Progenitor cell of endocrine pancreas (in vitro differentiated cells): ENCODE results near the gene SCLT1. TPM values are rescaled to one million over a fixed set of nuclear protein-coding genes. Genes with fewer than 3 reads are reported as not detected.

ENCODE experiments used
- DNase-seq: peaks from one replicate; pipeline ENCODE4 v3.0.0; 2021; ENCODE audit warnings: low spot score; ENCODE audit not compliant: unreplicated experiment
- H3K27ac Mint-ChIP-seq: 2 replicates; pipeline ENCODE4 v1.8.0; 2021; ENCODE audit warnings: mild to moderate bottlenecking, moderate library complexity, mixed read lengths
- H3K27me3 Mint-ChIP-seq: 2 replicates; pipeline ENCODE4 v1.8.0; 2021; ENCODE audit warnings: mixed read lengths
- H3K36me3 Mint-ChIP-seq: 2 replicates; pipeline ENCODE4 v1.8.0; 2022; ENCODE audit warnings: mixed read lengths; ENCODE audit not compliant: insufficient read depth
- H3K4me1 Mint-ChIP-seq: 2 replicates; pipeline ENCODE4 v1.8.0; 2021; ENCODE audit warnings: low read depth, mixed read lengths
- H3K4me3 Mint-ChIP-seq: 2 replicates; pipeline ENCODE4 v1.8.0; 2021; ENCODE audit warnings: low read depth, mild to moderate bottlenecking, moderate library complexity, mixed read lengths
- H3K9me3 Mint-ChIP-seq: 2 replicates; pipeline ENCODE4 v1.8.0; 2021; ENCODE audit warnings: low read depth, mixed read lengths
- CTCF ChIP-seq: fragments of 200-600 bp; sonication (generic); IDR thresholded peaks from one replicate; pipeline ENCODE4 v1.5.0; 2021; ENCODE audit warnings: antibody characterized with exemption, mild to moderate bottlenecking; ENCODE audit not compliant: unreplicated experiment
- total RNA-seq: library from RNA; stranded (reverse); gene quantifications from 2 replicates; pipeline ENCODE4 v1.2.1, GENCODE V29; 2021

SCLT1 gene
- total RNA-seq, 1 donor from 2014 or later, result 16.1 TPM

DNA sequence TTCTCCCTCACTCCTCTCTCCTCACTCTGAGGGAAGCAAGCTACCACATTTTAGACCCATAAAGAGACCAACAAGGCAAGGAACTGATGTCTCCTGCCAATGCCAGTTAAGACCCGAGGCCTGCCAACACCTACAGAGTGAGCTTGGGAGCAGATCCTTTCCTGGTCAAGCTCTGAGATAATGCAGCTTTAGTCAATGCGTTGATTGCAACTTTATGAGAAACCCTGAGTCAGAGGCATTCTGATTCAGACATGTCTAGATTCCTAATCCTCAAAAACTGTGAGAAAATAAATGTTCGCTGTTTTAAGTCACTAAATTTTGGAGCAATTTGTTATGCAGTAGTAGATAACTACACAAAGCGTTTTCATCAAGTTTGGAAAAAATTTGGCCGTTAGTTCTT lies 168.4 kb downstream of the SCLT1 start:
- DNase-seq, result no peak
- TF ChIP-seq CTCF, result no peak
- H3K4me1 Mint-ChIP-seq, result no peaks in the 10 kb centered on the region

GRCh38 chr4:128921954-128922353 lies 171.4 kb downstream of the SCLT1 start:
- Mint-ChIP-seq H3K27me3 (no peaks in the 10 kb centered on the region), H3K4me1 (no peaks in the 10 kb centered on the region), H3K36me3 (peaks cover 5% of the 10 kb centered on the region), H3K9me3 (peaks cover 10% of the 10 kb centered on the region), H3K27ac (no peak overlapping the region), H3K4me3 (no peak overlapping the region)
- DNase-seq, result no peak
- no peak for TF ChIP-seq CTCF

More for the DNA sequence above, 168.4 kb downstream of the SCLT1 start:
- peaks cover 15% of the 10 kb centered on the region for H3K9me3 Mint-ChIP-seq
- H3K27ac Mint-ChIP-seq, result peak overlapping the region; percentile 65
- no peaks in the 10 kb centered on the region for H3K27me3 Mint-ChIP-seq
- H3K4me3 Mint-ChIP-seq, result no peak overlapping the region
- H3K36me3 Mint-ChIP-seq, result peaks cover 9% of the 10 kb centered on the region

DNA sequence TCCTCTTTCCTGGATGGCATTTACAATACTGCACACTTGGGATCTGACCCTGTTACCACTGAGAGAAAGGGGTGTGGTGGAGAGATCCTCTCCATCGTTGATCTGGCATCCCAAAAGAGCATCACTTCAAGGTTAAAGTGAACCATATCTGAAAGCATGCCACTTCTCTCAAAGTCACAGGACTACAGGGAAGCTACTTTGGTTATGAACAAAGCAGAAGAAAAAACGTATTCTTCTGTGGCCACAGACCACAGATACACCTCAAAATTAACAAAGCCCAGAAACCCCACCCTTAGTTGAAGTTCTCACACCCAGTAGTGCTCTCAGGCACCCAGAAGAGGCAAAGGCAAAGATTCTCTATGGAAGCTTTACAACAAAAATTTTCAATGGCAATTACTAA lies 175.6 kb downstream of the SCLT1 start:
- H3K27ac Mint-ChIP-seq, result no peak overlapping the region
- no peak for DNase-seq
- no peaks in the 10 kb centered on the region for H3K27me3 Mint-ChIP-seq

GRCh38 chr4:128916832-128917231 lies 176.5 kb downstream of the SCLT1 start:
- DNase-seq, result no peak
- no peak overlapping the region for H3K4me3 Mint-ChIP-seq
- H3K4me1 Mint-ChIP-seq, result no peaks in the 10 kb centered on the region
- H3K36me3 Mint-ChIP-seq, result no peaks in the 10 kb centered on the region
- H3K27ac Mint-ChIP-seq, result no peak overlapping the region
- peaks cover 10% of the 10 kb centered on the region for H3K9me3 Mint-ChIP-seq
- no peaks in the 10 kb centered on the region for H3K27me3 Mint-ChIP-seq
- no peak for TF ChIP-seq CTCF

More for the DNA sequence above, 175.6 kb downstream of the SCLT1 start:
- no peaks in the 10 kb centered on the region for H3K4me1 Mint-ChIP-seq
- H3K36me3 Mint-ChIP-seq, result no peaks in the 10 kb centered on the region
- H3K9me3 Mint-ChIP-seq, result peaks cover 10% of the 10 kb centered on the region
- no peak overlapping the region for H3K4me3 Mint-ChIP-seq
- no peak for TF ChIP-seq CTCF

DNA sequence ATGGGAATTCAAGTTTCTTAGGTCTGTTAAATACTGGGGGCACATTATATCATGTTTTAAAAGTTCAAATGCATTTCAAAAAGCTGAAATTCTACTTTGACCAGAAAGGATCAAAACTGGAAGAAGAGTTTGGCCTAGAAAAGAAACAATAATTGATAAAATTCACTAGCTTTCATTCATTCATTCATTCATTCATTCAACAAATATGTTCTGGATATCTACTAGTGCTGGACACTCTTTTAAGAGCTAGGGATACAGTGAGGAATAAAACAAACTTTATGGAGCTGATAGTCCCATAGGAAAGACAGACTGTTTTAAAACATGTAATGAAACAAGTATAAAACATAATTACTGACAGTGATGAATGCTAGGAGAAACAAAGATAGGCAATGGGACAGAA lies 177.8 kb downstream of the SCLT1 start:
- Mint-ChIP-seq H3K4me1 (no peaks in the 10 kb centered on the region), H3K9me3 (peaks cover 1% of the 10 kb centered on the region), H3K36me3 (no peaks in the 10 kb centered on the region), H3K27me3 (no peaks in the 10 kb centered on the region), H3K4me3 (no peak overlapping the region), H3K27ac (no peak overlapping the region)
- TF ChIP-seq CTCF, result no peak
- DNase-seq, result no peak
